ENCODE measurements around the gene CEP43. TPM values are rescaled to one million over a fixed set of nuclear protein-coding genes. Genes with fewer than 3 reads are reported as not detected.
A peak's percentile ranks its signal among the peaks of the same experiment; 100 is the strongest.

CEP43 gene
- total and polyA plus RNA-seq, 10 donors: 9.0 to 21.8 (median 14.3) TPM

GRCh38 chr6:166971271-166971670 lies 27.9 kb upstream of the CEP43 start:
- no peak for DNase-seq
- Histone ChIP-seq H3K36me3 (no peaks in the 10 kb centered on the region), H3K4me3 (no peak overlapping the region), H3K4me1 (peaks cover 0 to 15% (median 3%) of the 10 kb centered on the region in 6 donors), H3K27me3 (replicated peaks in 1 of 7) (no peaks in the 10 kb centered on the region), H3K9me3 (no peaks in the 10 kb centered on the region), H3K27ac (peak overlapping the region in 1 of 8 donors; percentile 76)
- 89 to 92% (median 91%) methylated on average over 8 of the region's 8 CpGs for WGBS, 5 donors
- TF ChIP-seq, protein P1, sequence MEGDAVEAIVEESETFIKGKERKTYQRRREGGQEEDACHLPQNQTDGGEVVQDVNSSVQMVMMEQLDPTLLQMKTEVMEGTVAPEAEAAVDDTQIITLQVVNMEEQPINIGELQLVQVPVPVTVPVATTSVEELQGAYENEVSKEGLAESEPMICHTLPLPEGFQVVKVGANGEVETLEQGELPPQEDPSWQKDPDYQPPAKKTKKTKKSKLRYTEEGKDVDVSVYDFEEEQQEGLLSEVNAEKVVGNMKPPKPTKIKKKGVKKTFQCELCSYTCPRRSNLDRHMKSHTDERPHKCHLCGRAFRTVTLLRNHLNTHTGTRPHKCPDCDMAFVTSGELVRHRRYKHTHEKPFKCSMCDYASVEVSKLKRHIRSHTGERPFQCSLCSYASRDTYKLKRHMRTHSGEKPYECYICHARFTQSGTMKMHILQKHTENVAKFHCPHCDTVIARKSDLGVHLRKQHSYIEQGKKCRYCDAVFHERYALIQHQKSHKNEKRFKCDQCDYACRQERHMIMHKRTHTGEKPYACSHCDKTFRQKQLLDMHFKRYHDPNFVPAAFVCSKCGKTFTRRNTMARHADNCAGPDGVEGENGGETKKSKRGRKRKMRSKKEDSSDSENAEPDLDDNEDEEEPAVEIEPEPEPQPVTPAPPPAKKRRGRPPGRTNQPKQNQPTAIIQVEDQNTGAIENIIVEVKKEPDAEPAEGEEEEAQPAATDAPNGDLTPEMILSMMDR (IDR thresholded peaks at IDR 0.05 in 8 of 11, conservative IDR thresholded peaks at IDR 0.05 in 3 of 11): no peak
- TF ChIP-seq POLR2A (IDR thresholded peaks at IDR 0.05) (no peak), POLR2AphosphoS5 (IDR thresholded peaks at IDR 0.05) (no peak)
- intact Hi-C loops (cut with DNase I; ENCODE audit: low total_unique reads): no loop called here

- Histone ChIP-seq H3K27me3 (replicated peaks in 1 of 7) (no peaks in the 10 kb centered on the region), H3K4me1 (peaks cover 0 to 15% (median 3%) of the 10 kb centered on the region in 6 donors), H3K9me3 (no peaks in the 10 kb centered on the region), H3K27ac (no peak overlapping the region), H3K4me3 (no peak overlapping the region), H3K36me3 (no peaks in the 10 kb centered on the region)
- TF ChIP-seq, protein P1 (IDR thresholded peaks at IDR 0.05 in 8 of 11, conservative IDR thresholded peaks at IDR 0.05 in 3 of 11): no peak
- TF ChIP-seq POLR2AphosphoS5 (IDR thresholded peaks at IDR 0.05) (no peak), POLR2A (IDR thresholded peaks at IDR 0.05) (no peak)
- intact Hi-C loops (cut with DNase I; ENCODE audit: low total_unique reads): no loop called here
- WGBS, 5 donors: 92 to 100% (median 100%) methylated on average over 2 of the region's 2 CpGs
- no peak for DNase-seq
Measured at GRCh38 chr6:166972101-166972500, 27.1 kb upstream of the CEP43 start.

DNA sequence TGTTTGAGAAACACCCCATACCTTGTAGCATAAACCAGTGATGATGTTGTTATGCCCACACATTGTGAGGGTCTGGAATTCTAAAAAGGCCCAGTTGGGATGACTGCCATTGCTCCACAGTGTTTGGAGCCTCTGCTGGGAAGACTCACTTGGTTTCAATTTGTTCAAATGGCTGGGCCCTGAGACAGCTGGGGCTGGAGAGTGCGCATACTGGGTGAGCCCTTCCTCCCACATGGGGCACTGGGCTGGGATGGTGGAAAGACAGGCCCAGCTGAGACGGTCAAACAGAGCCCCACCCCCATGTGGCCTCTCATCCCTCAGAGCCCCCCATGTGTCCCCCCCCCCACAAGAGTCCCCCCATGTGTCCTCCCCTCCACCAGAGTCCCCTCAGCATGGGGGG lies 22.6 kb upstream of the CEP43 start:
- Histone ChIP-seq H3K4me1 (no peaks in the 10 kb centered on the region), H3K9me3 (no peaks in the 10 kb centered on the region), H3K27me3 (replicated peaks in 1 of 7) (no peaks in the 10 kb centered on the region), H3K4me3 (no peak overlapping the region), H3K27ac (no peak overlapping the region), H3K36me3 (no peaks in the 10 kb centered on the region)
- WGBS, 5 donors: 90 to 100% (median 94%) methylated on average over 2 of the region's 2 CpGs
- intact Hi-C loops (cut with DNase I; ENCODE audit: low total_unique reads): no loop called here
- DNase-seq: no peak
- TF ChIP-seq, protein P1 (IDR thresholded peaks at IDR 0.05 in 8 of 11, conservative IDR thresholded peaks at IDR 0.05 in 3 of 11): no peak
- TF ChIP-seq POLR2A (IDR thresholded peaks at IDR 0.05) (no peak), POLR2AphosphoS5 (IDR thresholded peaks at IDR 0.05) (no peak)

- DNase-seq: no peak
- TF ChIP-seq POLR2A (IDR thresholded peaks at IDR 0.05) (no peak), POLR2AphosphoS5 (IDR thresholded peaks at IDR 0.05) (no peak)
- TF ChIP-seq, protein P1 (IDR thresholded peaks at IDR 0.05 in 8 of 11, conservative IDR thresholded peaks at IDR 0.05 in 3 of 11): no peak
- intact Hi-C loops (cut with DNase I; ENCODE audit: low total_unique reads): no loop called here
- Histone ChIP-seq H3K36me3 (no peaks in the 10 kb centered on the region), H3K27me3 (replicated peaks in 1 of 7) (no peaks in the 10 kb centered on the region), H3K4me3 (no peak overlapping the region), H3K27ac (no peak overlapping the region), H3K4me1 (no peaks in the 10 kb centered on the region), H3K9me3 (no peaks in the 10 kb centered on the region)
- WGBS, 5 donors: 90 to 95% (median 94%) methylated on average over 9 of the region's 9 CpGs
Measured at GRCh38 chr6:166977621-166978525, 21.3 kb upstream of the CEP43 start.

All from spleen (tissue), 11 donors.